Measurements from ENCODE around the gene CCL18.
"Not testable (repeated sequence)": the region's sequence is repeated elsewhere in the genome, so short reads cannot be mapped to it uniquely, and the experiment has no call there.

CCL18 gene

DNA sequence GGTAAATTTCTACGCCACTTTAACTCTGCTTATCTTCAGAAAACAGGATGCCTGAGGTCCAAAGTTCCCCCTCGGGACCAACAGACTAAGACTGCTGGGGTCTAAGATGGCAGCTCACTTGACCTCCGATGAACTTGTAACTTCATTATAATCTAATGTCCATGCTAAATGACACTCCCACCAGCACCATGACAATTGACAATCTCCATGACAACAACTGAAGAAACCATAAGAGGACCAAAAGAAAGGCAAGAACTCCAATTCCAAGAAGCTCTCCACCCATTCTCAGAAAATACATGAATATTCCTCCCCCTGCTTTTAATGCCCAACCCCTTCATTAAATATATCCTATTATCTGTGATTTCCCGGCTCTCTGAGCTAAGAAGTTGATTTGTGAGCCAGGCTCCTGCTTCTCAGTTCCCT is 47.0 kb downstream of the CCL18 start:
- Histone ChIP-seq H4K20me1 (ENCODE audit: control insufficient read depth, insufficient read depth, low read depth, low read length) (no peaks in the 10 kb centered on the region), H3K9me2 (replicated peaks; ENCODE audit: control insufficient read depth, low read length) (no peaks in the 10 kb centered on the region), H3K79me2 (ENCODE audit: control insufficient read depth, low read length) (no peaks in the 10 kb centered on the region), H3K4me1 (ENCODE audit: control insufficient read depth, low read length) (no peaks in the 10 kb centered on the region), H3K27ac (ENCODE audit: low read depth, low read length) (no peak overlapping the region), H3K27me3 (ENCODE audit: control insufficient read depth, low read length) (peaks cover 42% of the 10 kb centered on the region), H3K4me3 (ENCODE audit: low read length) (no peak overlapping the region), H3K9me3 (ENCODE audit: control insufficient read depth, insufficient read depth, low read length) (no peaks in the 10 kb centered on the region), H3K4me2 (ENCODE audit: low read length) (no peak overlapping the region), H3K36me3 (ENCODE audit: control insufficient read depth, low read length) (no peaks in the 10 kb centered on the region), H3F3A (ENCODE audit: control insufficient read depth, insufficient read depth) (no peaks in the 10 kb centered on the region)
- no peak for TF ChIP-seq EZH2phosphoT487 (IDR thresholded peaks at IDR 0.05; ENCODE audit: borderline replicate concordance, low read length)
- TF ChIP-seq, protein P1, sequence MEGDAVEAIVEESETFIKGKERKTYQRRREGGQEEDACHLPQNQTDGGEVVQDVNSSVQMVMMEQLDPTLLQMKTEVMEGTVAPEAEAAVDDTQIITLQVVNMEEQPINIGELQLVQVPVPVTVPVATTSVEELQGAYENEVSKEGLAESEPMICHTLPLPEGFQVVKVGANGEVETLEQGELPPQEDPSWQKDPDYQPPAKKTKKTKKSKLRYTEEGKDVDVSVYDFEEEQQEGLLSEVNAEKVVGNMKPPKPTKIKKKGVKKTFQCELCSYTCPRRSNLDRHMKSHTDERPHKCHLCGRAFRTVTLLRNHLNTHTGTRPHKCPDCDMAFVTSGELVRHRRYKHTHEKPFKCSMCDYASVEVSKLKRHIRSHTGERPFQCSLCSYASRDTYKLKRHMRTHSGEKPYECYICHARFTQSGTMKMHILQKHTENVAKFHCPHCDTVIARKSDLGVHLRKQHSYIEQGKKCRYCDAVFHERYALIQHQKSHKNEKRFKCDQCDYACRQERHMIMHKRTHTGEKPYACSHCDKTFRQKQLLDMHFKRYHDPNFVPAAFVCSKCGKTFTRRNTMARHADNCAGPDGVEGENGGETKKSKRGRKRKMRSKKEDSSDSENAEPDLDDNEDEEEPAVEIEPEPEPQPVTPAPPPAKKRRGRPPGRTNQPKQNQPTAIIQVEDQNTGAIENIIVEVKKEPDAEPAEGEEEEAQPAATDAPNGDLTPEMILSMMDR (IDR thresholded peaks at IDR 0.05; ENCODE audit: low read depth, low read length, poor library complexity, severe bottlenecking): no peak

DNA sequence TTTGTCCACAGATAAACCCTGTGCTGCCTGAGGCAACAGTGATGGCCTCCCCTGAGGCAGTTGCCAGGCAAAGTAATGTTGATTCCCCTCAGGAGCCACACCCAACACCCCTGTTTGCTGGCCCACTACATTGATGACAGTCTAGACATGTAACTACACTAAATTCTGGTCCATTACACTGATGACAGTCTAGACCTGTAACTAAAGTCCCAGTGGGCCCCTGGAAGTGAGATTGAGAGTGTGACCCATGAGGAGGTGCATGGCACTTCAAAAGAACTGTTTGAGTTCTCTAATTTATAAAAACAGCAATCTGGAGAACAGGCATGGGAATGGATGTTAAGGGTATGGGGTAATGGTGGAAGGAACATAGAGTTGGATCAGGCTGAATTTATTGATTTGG is 48.5 kb downstream of the CCL18 start:
- TF ChIP-seq EZH2phosphoT487 (IDR thresholded peaks at IDR 0.05; ENCODE audit: borderline replicate concordance, low read length): no peak
- TF ChIP-seq, protein P1 (IDR thresholded peaks at IDR 0.05; ENCODE audit: low read depth, low read length, poor library complexity, severe bottlenecking): no peak
- Histone ChIP-seq H3K4me2 (ENCODE audit: low read length) (no peak overlapping the region), H3K9me2 (replicated peaks; ENCODE audit: control insufficient read depth, low read length) (no peaks in the 10 kb centered on the region), H4K20me1 (ENCODE audit: control insufficient read depth, insufficient read depth, low read depth, low read length) (no peaks in the 10 kb centered on the region), H3K9me3 (ENCODE audit: control insufficient read depth, insufficient read depth, low read length) (no peaks in the 10 kb centered on the region), H3F3A (ENCODE audit: control insufficient read depth, insufficient read depth) (no peaks in the 10 kb centered on the region), H3K27me3 (ENCODE audit: control insufficient read depth, low read length) (peaks cover 39% of the 10 kb centered on the region), H3K4me3 (ENCODE audit: low read length) (no peak overlapping the region), H3K79me2 (ENCODE audit: control insufficient read depth, low read length) (no peaks in the 10 kb centered on the region), H3K4me1 (ENCODE audit: control insufficient read depth, low read length) (no peaks in the 10 kb centered on the region), H3K36me3 (ENCODE audit: control insufficient read depth, low read length) (no peaks in the 10 kb centered on the region), H3K27ac (ENCODE audit: low read depth, low read length) (no peak overlapping the region)

DNA sequence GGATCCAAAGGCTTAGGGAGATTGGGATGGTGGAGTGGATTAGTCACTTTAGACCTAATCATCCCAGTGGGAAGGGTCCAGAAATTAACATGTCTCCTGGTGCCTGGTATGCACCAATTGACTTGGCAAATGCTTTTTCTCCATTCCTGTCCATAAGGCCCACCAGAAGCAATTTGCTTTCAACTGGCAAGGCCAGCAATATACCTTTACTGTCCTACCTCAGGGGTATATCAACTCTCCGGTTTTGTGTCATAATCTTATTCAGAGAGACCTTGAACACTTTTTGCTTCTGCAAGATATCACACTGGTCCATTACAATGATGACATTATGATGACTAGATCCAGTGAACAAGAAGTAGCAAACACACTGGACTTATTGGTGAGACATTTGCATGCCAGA is 49.1 kb downstream of the CCL18 start:
- not testable (repeated sequence) for H3K4me1 ChIP-seq (ENCODE audit: control insufficient read depth, low read length); H3K36me3 ChIP-seq (ENCODE audit: control insufficient read depth, low read length); H3K27ac ChIP-seq (ENCODE audit: low read depth, low read length); H3K9me3 ChIP-seq (ENCODE audit: control insufficient read depth, insufficient read depth, low read length); H3K79me2 ChIP-seq (ENCODE audit: control insufficient read depth, low read length); H3K4me3 ChIP-seq (ENCODE audit: low read length); H4K20me1 ChIP-seq (ENCODE audit: control insufficient read depth, insufficient read depth, low read depth, low read length); H3F3A ChIP-seq (ENCODE audit: control insufficient read depth, insufficient read depth); H3K4me2 ChIP-seq (ENCODE audit: low read length); H3K9me2 ChIP-seq (replicated peaks; ENCODE audit: control insufficient read depth, low read length)
- peaks cover 40% of the 10 kb centered on the region for H3K27me3 ChIP-seq (ENCODE audit: control insufficient read depth, low read length)

DNA sequence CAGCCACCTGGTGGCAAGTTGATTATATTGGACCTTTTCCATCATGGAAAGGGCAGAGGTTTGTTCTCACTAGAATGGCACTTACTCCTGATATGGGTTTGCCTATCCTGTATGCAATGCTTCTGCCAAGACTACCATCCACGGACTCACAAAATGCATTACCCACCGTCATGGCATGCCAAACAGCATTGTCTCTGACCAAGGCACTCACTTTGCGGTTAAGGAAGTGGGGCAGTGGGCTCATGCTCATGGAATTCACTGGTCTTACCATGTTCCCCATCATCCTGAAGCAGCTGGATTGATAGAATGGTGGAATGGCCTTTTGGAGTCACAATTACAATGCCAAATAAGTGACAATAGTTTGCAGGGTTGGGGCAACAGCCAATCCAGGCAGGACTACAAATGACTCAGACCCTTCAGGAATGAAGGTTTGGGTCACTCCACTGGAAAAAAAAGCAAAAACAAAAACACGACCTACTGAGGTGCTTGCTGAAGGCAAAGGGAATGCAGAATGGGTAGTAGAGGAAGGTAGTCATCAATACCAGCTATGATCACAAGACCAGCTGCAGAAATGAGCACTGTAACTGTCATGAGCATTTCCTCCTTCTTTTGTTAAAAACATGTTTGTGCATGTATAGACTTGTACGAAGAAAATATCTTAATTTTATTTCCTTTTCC is 51.0 kb downstream of the CCL18 start:
- not testable (repeated sequence) for H3K79me2 ChIP-seq (ENCODE audit: control insufficient read depth, low read length); H4K20me1 ChIP-seq (ENCODE audit: control insufficient read depth, insufficient read depth, low read depth, low read length); H3K4me2 ChIP-seq (ENCODE audit: low read length); H3K9me3 ChIP-seq (ENCODE audit: control insufficient read depth, insufficient read depth, low read length); H3F3A ChIP-seq (ENCODE audit: control insufficient read depth, insufficient read depth); H3K4me3 ChIP-seq (ENCODE audit: low read length); H3K27ac ChIP-seq (ENCODE audit: low read depth, low read length); H3K9me2 ChIP-seq (replicated peaks; ENCODE audit: control insufficient read depth, low read length); H3K36me3 ChIP-seq (ENCODE audit: control insufficient read depth, low read length); H3K4me1 ChIP-seq (ENCODE audit: control insufficient read depth, low read length)
- peaks cover 44% of the 10 kb centered on the region for H3K27me3 ChIP-seq (ENCODE audit: control insufficient read depth, low read length)

DNA sequence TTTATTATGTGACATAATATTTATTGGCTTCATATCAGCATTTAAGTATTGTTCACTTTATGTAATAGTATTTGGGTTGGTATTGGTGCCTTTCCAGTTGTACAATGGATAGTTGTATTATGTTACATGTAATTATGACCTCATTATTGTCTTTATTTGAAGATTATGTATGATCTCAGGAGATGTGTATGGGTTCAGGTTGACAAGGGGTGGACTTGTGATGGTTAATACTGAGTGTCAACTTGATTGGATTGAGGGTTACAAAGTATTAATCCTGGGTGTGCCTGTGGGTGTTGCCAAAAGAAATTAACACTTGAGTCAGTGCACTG is 51.5 kb downstream of the CCL18 start:
- peaks cover 41% of the 10 kb centered on the region for H3K27me3 ChIP-seq (ENCODE audit: control insufficient read depth, low read length)
- H3K36me3 ChIP-seq (ENCODE audit: control insufficient read depth, low read length); H3K4me2 ChIP-seq (ENCODE audit: low read length); H3K27ac ChIP-seq (ENCODE audit: low read depth, low read length); H3K9me3 ChIP-seq (ENCODE audit: control insufficient read depth, insufficient read depth, low read length); H3K9me2 ChIP-seq (replicated peaks; ENCODE audit: control insufficient read depth, low read length); H4K20me1 ChIP-seq (ENCODE audit: control insufficient read depth, insufficient read depth, low read depth, low read length); H3K4me3 ChIP-seq (ENCODE audit: low read length); H3K79me2 ChIP-seq (ENCODE audit: control insufficient read depth, low read length); H3K4me1 ChIP-seq (ENCODE audit: control insufficient read depth, low read length); H3F3A ChIP-seq (ENCODE audit: control insufficient read depth, insufficient read depth): not testable (repeated sequence)

All from DOHH2 (cell line).